Body of pancreas (tissue), 4 donors: ENCODE measurements around the gene ERBB3.

Experiments
- POLR2A ChIP-seq, 3 donors: fragments of 450-650 bp; IDR thresholded peaks; one replicate each; pipeline ENCODE4 v1.6.1; 2016; ENCODE audit warnings: antibody characterized with exemption in 3 of 3, mild to moderate bottlenecking in 2 of 3
- TF ChIP-seq, protein P1 (sequence below), 7 experiments: fragments of 450-650 bp in 4 of 7; fragments of 200-600 bp in 3 of 7; sonication (generic) in 3 of 7; IDR thresholded peaks; one replicate each; pipeline ENCODE4 v1.5.1; 2016 to 2019; ENCODE audit warnings: antibody characterized with exemption in 7 of 7

DNA sequence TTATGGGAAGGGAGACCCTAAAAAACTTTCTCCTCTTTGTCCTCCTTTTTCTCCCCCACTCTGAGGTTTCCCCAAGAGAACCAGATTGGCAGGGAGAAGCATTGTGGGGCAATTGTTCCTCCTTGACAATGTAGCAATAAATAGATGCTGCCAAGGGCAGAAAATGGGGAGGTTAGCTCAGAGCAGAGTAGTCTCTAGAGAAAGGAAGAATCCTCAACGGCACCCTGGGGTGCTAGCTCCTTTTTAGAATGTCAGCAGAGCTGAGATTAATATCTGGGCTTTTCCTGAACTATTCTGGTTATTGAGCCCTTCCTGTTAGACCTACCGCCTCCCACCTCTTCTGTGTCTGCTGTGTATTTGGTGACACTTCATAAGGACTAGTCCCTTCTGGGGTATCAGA is 42.8 kb upstream of the ERBB3 start:
- TF ChIP-seq, protein P1, sequence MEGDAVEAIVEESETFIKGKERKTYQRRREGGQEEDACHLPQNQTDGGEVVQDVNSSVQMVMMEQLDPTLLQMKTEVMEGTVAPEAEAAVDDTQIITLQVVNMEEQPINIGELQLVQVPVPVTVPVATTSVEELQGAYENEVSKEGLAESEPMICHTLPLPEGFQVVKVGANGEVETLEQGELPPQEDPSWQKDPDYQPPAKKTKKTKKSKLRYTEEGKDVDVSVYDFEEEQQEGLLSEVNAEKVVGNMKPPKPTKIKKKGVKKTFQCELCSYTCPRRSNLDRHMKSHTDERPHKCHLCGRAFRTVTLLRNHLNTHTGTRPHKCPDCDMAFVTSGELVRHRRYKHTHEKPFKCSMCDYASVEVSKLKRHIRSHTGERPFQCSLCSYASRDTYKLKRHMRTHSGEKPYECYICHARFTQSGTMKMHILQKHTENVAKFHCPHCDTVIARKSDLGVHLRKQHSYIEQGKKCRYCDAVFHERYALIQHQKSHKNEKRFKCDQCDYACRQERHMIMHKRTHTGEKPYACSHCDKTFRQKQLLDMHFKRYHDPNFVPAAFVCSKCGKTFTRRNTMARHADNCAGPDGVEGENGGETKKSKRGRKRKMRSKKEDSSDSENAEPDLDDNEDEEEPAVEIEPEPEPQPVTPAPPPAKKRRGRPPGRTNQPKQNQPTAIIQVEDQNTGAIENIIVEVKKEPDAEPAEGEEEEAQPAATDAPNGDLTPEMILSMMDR (IDR thresholded peaks at IDR 0.05), result no peak
- no peak for TF ChIP-seq POLR2A (IDR thresholded peaks at IDR 0.05)
